MCF 10A (cell line): Measurements from ENCODE around the gene PPP1R16B. TPM values are rescaled to one million over a fixed set of nuclear protein-coding genes. Genes with fewer than 3 reads are reported as not detected.

ENCODE experiments used
- BruUV-seq: library from RNA; stranded (reverse); fragments of 400-500 nt; replicated peaks from 2 replicates; lab custom pipeline; 2021; lab: Mats Ljungman, UMichigan
- CTCF ChIA-PET: fragments of 300-600 bp; sonication (Branson Sonifier 250); formaldehyde crosslinking; extraction: SDS; loops from one replicate; lab custom pipeline; 2021; ENCODE audit warnings: antibody characterized with exemption, inconsistent platforms; lab: Yijun Ruan, JAX
- POLR2A ChIA-PET: fragments of 300-600, 350-650 bp; sonication (Branson Sonifier 250); formaldehyde crosslinking; extraction: SDS; loops from one replicate; lab custom pipeline; 2020; ENCODE audit warnings: antibody characterized with exemption, inconsistent platforms; lab: Yijun Ruan, JAX
- DNase-seq: peaks from one replicate; pipeline ENCODE4 v3.0.0-alpha.2; 2018; ENCODE audit not compliant: unreplicated experiment
- H3K27ac Mint-ChIP-seq: one replicate; pipeline ENCODE4 v1.8.0; 2022; ENCODE audit warnings: mild to moderate bottlenecking, low read depth, mixed read lengths; ENCODE audit not compliant: unreplicated experiment
- H3K27me3 Mint-ChIP-seq: one replicate; pipeline ENCODE4 v1.8.0; 2022; ENCODE audit warnings: mixed read lengths; ENCODE audit not compliant: insufficient read depth, unreplicated experiment
- H3K36me3 Mint-ChIP-seq: one replicate; pipeline ENCODE4 v1.8.0; 2022; ENCODE audit warnings: mild to moderate bottlenecking, moderate library complexity, mixed read lengths; ENCODE audit not compliant: insufficient read depth, unreplicated experiment
- H3K4me1 Mint-ChIP-seq: one replicate; pipeline ENCODE4 v1.8.0; 2022; ENCODE audit warnings: mixed read lengths; ENCODE audit not compliant: insufficient read depth, unreplicated experiment
- H3K4me3 Mint-ChIP-seq: one replicate; pipeline ENCODE4 v1.8.0; 2022; ENCODE audit warnings: mild to moderate bottlenecking, moderate library complexity, mixed read lengths; ENCODE audit not compliant: unreplicated experiment
- H3K9me3 Mint-ChIP-seq: one replicate; pipeline ENCODE4 v1.8.0; 2022; ENCODE audit warnings: mixed read lengths; ENCODE audit not compliant: unreplicated experiment
- intact Hi-C: fragments of 100-400 bp; cut with micrococcal nuclease; formaldehyde crosslinking; loops from 2 replicates; pipeline ENCODE4 v1.14.1; 2022
- total RNA-seq: library from RNA; stranded (reverse); gene quantifications from 2 replicates; pipeline ENCODE4 v1.2.3, GENCODE V29; 2022
- TF ChIP-seq, protein P1 (sequence below): fragments of 200-600 bp; IDR thresholded peaks from one replicate; pipeline ENCODE4 v1.8.0; 2022; ENCODE audit warnings: antibody characterized with exemption, mild to moderate bottlenecking; ENCODE audit not compliant: unreplicated experiment

Gene PPP1R16B
- total RNA-seq, 1 experiment from 2014 or later = not detected

DNA sequence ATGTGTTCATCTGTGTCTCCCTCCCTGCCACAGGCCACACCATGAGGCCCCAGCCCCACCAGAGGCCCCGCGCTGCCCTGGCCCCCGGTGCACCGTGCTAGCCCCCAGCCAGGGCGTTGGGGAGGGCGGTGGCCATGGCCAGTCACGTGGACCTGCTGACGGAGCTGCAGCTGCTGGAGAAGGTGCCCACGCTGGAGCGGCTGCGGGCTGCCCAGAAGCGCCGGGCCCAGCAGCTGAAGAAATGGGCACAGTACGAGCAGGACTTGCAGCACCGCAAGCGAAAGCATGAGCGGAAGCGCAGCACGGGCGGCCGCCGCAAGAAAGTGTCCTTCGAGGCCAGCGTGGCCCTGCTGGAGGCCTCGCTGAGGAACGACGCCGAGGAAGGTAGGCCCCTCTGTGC lies 30.3 kb downstream of the PPP1R16B start:
- ChIA-PET CTCF (interaction anchor here (0.5 to 1.8 kb wide), 4 partner anchors 10 to 341 kb away, joined by 3 read pairs; no protein-coding TSS in a partner anchor), POLR2A (no interaction called here)
- Mint-ChIP-seq H3K27me3 (peaks cover 15% of the 10 kb centered on the region), H3K27ac (no peak overlapping the region), H3K9me3 (no peaks in the 10 kb centered on the region), H3K4me3 (no peak overlapping the region), H3K4me1 (no peaks in the 10 kb centered on the region), H3K36me3 (no peaks in the 10 kb centered on the region)
- intact Hi-C loops = no loop called here
- TF ChIP-seq, protein P1, sequence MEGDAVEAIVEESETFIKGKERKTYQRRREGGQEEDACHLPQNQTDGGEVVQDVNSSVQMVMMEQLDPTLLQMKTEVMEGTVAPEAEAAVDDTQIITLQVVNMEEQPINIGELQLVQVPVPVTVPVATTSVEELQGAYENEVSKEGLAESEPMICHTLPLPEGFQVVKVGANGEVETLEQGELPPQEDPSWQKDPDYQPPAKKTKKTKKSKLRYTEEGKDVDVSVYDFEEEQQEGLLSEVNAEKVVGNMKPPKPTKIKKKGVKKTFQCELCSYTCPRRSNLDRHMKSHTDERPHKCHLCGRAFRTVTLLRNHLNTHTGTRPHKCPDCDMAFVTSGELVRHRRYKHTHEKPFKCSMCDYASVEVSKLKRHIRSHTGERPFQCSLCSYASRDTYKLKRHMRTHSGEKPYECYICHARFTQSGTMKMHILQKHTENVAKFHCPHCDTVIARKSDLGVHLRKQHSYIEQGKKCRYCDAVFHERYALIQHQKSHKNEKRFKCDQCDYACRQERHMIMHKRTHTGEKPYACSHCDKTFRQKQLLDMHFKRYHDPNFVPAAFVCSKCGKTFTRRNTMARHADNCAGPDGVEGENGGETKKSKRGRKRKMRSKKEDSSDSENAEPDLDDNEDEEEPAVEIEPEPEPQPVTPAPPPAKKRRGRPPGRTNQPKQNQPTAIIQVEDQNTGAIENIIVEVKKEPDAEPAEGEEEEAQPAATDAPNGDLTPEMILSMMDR = no peak
- no peak for DNase-seq
- BruUV-seq = no TSS peak

DNA sequence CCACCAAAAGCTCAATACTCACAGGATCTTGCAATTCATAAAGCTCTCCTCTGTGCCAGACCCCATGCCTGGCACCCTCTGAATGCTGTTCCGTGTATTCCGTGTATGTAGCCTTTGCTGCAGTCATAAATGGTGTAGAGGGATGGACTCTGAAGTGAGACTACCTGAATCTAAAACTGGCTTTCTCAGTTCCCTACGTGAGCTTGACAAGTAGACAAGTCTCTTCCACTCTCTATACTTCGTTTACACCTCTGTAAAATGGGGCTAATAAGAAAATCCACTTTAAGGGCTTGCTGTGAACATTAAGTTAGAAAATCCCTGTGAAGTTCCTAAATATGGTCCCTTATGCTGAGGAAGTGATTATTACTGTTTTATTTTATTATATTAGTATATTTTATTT lies 31.5 kb downstream of the PPP1R16B start:
- CTCF ChIA-PET = interaction anchor here (0.6 to 1.8 kb wide), 4 partner anchors 14 to 507 kb away, joined by 3 read pairs; no protein-coding TSS in a partner anchor
- no peak for DNase-seq
- TF ChIP-seq, protein P1 = no peak
- H3K36me3 Mint-ChIP-seq = no peaks in the 10 kb centered on the region
- no peaks in the 10 kb centered on the region for H3K9me3 Mint-ChIP-seq
- no TSS peak for BruUV-seq
- no peak overlapping the region for H3K27ac Mint-ChIP-seq
- H3K27me3 Mint-ChIP-seq = peaks cover 15% of the 10 kb centered on the region
- intact Hi-C loops = no loop called here
- POLR2A ChIA-PET = interaction anchor here (0.7 kb wide), 1 partner anchor 273 kb away, joined by 3 read pairs; no protein-coding TSS in a partner anchor
- H3K4me1 Mint-ChIP-seq = no peaks in the 10 kb centered on the region
- H3K4me3 Mint-ChIP-seq = no peak overlapping the region

DNA sequence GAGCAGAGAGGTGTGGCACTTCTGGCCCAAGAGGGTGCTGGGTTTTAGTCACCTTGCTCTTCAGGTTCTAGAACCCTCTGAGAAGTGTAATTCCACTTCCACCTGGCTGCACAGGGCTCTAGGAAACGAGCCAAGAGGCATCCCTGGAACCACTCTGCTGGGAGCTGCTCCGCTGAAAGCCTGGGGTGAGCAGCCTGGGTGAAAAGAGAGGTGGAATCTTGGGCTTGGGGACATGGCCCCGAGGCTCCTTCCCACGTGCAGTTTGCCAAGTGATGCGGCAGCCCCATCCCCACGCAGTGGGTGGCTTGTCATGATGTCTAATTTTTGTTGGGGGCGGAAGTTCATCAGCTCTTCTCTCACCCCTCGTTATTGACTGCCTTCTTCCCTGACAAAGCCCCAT lies 32.8 kb downstream of the PPP1R16B start:
- ChIA-PET CTCF (interaction anchor here (0.7 to 1.5 kb wide), 3 partner anchors 11 to 246 kb away, joined by 3 to 5 read pairs (median 3); no protein-coding TSS in a partner anchor), POLR2A (interaction anchor here (0.6 kb wide), 1 partner anchor 19 kb away, joined by 3 read pairs; no protein-coding TSS in a partner anchor)
- Mint-ChIP-seq H3K9me3 (no peaks in the 10 kb centered on the region), H3K4me3 (no peak overlapping the region), H3K27me3 (peaks cover 8% of the 10 kb centered on the region), H3K36me3 (no peaks in the 10 kb centered on the region), H3K27ac (no peak overlapping the region), H3K4me1 (no peaks in the 10 kb centered on the region)
- BruUV-seq = no TSS peak
- intact Hi-C loops = no loop called here
- DNase-seq = no peak
- TF ChIP-seq, protein P1 = no peak

DNA sequence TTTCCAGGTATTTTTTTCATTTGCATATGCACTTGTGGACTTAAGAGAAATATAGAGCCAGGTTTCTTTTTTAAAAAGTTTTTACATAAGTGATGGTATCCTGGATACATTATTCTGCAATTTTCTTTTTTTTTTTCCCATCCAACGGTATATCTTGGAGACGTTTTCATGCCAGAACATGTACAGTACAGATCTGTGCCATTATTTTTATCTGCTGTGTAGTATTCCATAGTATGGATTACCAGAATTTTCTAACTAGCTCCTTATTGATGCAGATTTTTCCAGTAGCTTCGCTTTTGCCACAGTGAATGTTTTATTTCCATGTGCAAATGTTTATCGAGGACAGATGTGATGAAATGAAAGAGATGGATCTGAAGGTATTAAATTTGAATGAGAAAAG lies 34.1 kb downstream of the PPP1R16B start:
- Mint-ChIP-seq H3K27me3 (no peaks in the 10 kb centered on the region), H3K9me3 (no peaks in the 10 kb centered on the region), H3K36me3 (no peaks in the 10 kb centered on the region), H3K27ac (no peak overlapping the region), H3K4me3 (no peak overlapping the region), H3K4me1 (no peaks in the 10 kb centered on the region)
- TF ChIP-seq, protein P1 = no peak
- CTCF ChIA-PET = interaction anchor here (1.5 to 1.8 kb wide), 2 partner anchors 14 to 53 kb away, joined by 3 to 5 read pairs; no protein-coding TSS in a partner anchor
- intact Hi-C loops = no loop called here
- POLR2A ChIA-PET = interaction anchor here (0.6 to 1.2 kb wide), 3 partner anchors 28 to 181 kb away, joined by 3 to 4 read pairs (median 3); no protein-coding TSS in a partner anchor
- DNase-seq = no peak
- BruUV-seq = no TSS peak
